ENCODE data around the gene PARD6A. TPM values are rescaled to one million over a fixed set of nuclear protein-coding genes. Genes with fewer than 3 reads are reported as not detected.

The PARD6A gene
- total and polyA plus RNA-seq, 2 of the 13 experiments (the other 11 are each of a cell fraction or from before 2014, with no cell fraction given): 3.5 to 4.3 TPM

- TF ChIP-seq, protein P1, sequence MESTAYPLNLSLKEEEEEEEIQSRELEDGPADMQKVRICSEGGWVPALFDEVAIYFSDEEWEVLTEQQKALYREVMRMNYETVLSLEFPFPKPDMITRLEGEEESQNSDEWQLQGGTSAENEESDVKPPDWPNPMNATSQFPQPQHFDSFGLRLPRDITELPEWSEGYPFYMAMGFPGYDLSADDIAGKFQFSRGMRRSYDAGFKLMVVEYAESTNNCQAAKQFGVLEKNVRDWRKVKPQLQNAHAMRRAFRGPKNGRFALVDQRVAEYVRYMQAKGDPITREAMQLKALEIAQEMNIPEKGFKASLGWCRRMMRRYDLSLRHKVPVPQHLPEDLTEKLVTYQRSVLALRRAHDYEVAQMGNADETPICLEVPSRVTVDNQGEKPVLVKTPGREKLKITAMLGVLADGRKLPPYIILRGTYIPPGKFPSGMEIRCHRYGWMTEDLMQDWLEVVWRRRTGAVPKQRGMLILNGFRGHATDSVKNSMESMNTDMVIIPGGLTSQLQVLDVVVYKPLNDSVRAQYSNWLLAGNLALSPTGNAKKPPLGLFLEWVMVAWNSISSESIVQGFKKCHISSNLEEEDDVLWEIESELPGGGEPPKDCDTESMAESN (CRISPR knock-in tag; conservative IDR thresholded peaks at IDR 0.05): peak; percentile 80; the same call in 1 of the 2 replicates
- no peak; the same call in 1 of the 2 replicates for TF ChIP-seq RFXAP (CRISPR knock-in tag; IDR thresholded peaks at IDR 0.05; ENCODE audit: borderline replicate concordance)
- peak; percentile 86 for TF ChIP-seq ZNF616 (CRISPR knock-in tag; IDR thresholded peaks at IDR 0.05; ENCODE audit: low read depth)
- peak; percentile 26; the same call in 1 of the 2 replicates for TF ChIP-seq ATF2 (CRISPR knock-in tag; IDR thresholded peaks at IDR 0.05)
- no peak for TF ChIP-seq ZNF101 (CRISPR knock-in tag; IDR thresholded peaks at IDR 0.05; ENCODE audit: borderline replicate concordance, low read depth)
- peak; percentile 65; the same call in 1 of the 2 replicates for TF ChIP-seq JUN (CRISPR knock-in tag; IDR thresholded peaks at IDR 0.05)
- peak; percentile 58; the same call in 1 of the 2 replicates for TF ChIP-seq KDM5B (CRISPR knock-in tag; IDR thresholded peaks at IDR 0.05; ENCODE audit: borderline replicate concordance)
- TF ChIP-seq KLF15 (CRISPR knock-in tag; IDR thresholded peaks at IDR 0.05; ENCODE audit: borderline replicate concordance): no peak; the same call in 1 of the 2 replicates
- TF ChIP-seq ZNF430 (CRISPR knock-in tag; IDR thresholded peaks at IDR 0.05): peak; percentile 83; the same call in 1 of the 2 replicates
- TF ChIP-seq ZNF766 (CRISPR knock-in tag; IDR thresholded peaks at IDR 0.05; ENCODE audit: borderline replicate concordance): no peak; the same call in 1 of the 2 replicates
- peak; percentile 28; the same call in 1 of the 2 replicates for TF ChIP-seq RXRB (CRISPR knock-in tag; IDR thresholded peaks at IDR 0.05; ENCODE audit: borderline replicate concordance)
- peak; percentile 46; the same call in 1 of the 2 replicates for TF ChIP-seq NCOR1 (IDR thresholded peaks at IDR 0.05; ENCODE audit: borderline replicate concordance, low read length)
- TF ChIP-seq CREB3 (CRISPR knock-in tag; IDR thresholded peaks at IDR 0.05): no peak; the same call in none of the 2 replicates
- TF ChIP-seq, protein P2, sequence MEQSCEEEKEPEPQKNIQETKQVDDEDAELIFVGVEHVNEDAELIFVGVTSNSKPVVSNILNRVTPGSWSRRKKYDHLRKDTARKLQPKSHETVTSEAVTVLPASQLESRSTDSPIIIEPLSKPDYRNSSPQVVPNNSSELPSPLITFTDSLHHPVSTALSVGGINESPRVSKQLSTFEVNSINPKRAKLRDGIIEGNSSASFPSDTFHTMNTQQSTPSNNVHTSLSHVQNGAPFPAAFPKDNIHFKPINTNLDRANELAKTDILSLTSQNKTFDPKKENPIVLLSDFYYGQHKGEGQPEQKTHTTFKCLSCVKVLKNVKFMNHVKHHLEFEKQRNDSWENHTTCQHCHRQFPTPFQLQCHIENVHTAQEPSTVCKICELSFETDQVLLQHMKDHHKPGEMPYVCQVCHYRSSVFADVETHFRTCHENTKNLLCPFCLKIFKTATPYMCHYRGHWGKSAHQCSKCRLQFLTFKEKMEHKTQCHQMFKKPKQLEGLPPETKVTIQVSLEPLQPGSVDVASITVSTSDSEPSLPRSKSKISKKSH (CRISPR knock-in tag; IDR thresholded peaks at IDR 0.05; ENCODE audit: borderline replicate concordance): peak; percentile 84
- TF ChIP-seq AGO1 (IDR thresholded peaks at IDR 0.05; ENCODE audit: low read depth, low read length, poor library complexity, severe bottlenecking): peak; percentile 54
- TF ChIP-seq, protein P3, sequence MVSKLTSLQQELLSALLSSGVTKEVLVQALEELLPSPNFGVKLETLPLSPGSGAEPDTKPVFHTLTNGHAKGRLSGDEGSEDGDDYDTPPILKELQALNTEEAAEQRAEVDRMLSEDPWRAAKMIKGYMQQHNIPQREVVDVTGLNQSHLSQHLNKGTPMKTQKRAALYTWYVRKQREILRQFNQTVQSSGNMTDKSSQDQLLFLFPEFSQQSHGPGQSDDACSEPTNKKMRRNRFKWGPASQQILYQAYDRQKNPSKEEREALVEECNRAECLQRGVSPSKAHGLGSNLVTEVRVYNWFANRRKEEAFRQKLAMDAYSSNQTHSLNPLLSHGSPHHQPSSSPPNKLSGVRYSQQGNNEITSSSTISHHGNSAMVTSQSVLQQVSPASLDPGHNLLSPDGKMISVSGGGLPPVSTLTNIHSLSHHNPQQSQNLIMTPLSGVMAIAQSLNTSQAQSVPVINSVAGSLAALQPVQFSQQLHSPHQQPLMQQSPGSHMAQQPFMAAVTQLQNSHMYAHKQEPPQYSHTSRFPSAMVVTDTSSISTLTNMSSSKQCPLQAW (CRISPR knock-in tag; IDR thresholded peaks at IDR 0.05): peak; percentile 90
- peak; percentile 41; the same call in 1 of the 2 replicates for TF ChIP-seq GPN1 (CRISPR knock-in tag; IDR thresholded peaks at IDR 0.05; ENCODE audit: borderline replicate concordance)
- TF ChIP-seq ZC3H4 (CRISPR knock-in tag; IDR thresholded peaks at IDR 0.05; ENCODE audit: borderline replicate concordance): no peak
- no peak for TF ChIP-seq BHLHE40 (IDR thresholded peaks at IDR 0.05; ENCODE audit: low read length)
- peak; percentile 63 for TF ChIP-seq MEIS2 (CRISPR knock-in tag; IDR thresholded peaks at IDR 0.05)
Observed at GRCh38 chr16:67659675-67660563, 841 bp upstream of the PARD6A start, which contains the start of gene ACD (continued).

All from HepG2 (cell line).